HTR-8/SVneo (cell line): ENCODE data around the gene TIMM50.

Experiments used
- DNase-seq: peaks from one replicate; pipeline ENCODE4 v3.0.0; 2011; ENCODE audit warnings: low spot score, mixed read lengths; ENCODE audit not compliant: insufficient read length
- FAIRE-seq: peaks from 2 replicates; lab custom pipeline; 2011; peaks lifted over from hg19 to GRCh38; lab: Jason Lieb, UNC

TIMM50 gene

GRCh38 chr19:39520541-39521484 lies 40.2 kb downstream of the TIMM50 start:
- DNase-seq (no peak), FAIRE-seq (no peak)

GRCh38 chr19:39524495-39524894 lies 43.9 kb downstream of the TIMM50 start:
- no peak for DNase-seq
- no peak for FAIRE-seq

- DNase-seq (no peak), FAIRE-seq (no peak)
Measured at GRCh38 chr19:39525205-39525604, 44.6 kb downstream of the TIMM50 start.

- DNase-seq (no peak), FAIRE-seq (no peak)
Measured at GRCh38 chr19:39531834-39532232, 51.2 kb downstream of the TIMM50 start.

GRCh38 chr19:39532233-39533002 lies 51.8 kb downstream of the TIMM50 start, which contains the start of gene EID2B:
TSS of gene EID2B (minus strand) at chr19:39532852. CDS start at chr19:39532802, 50 bp downstream.
- FAIRE-seq (peak; percentile 86), DNase-seq (peak; percentile 98)

GRCh38 chr19:39533003-39533512 lies 52.4 kb downstream of the TIMM50 start:
- DNase-seq (no peak), FAIRE-seq (no peak)

- no peak for DNase-seq
- FAIRE-seq, result no peak
Measured at GRCh38 chr19:39533791-39534190, 53.2 kb downstream of the TIMM50 start.

GRCh38 chr19:39539165-39539517 lies 58.5 kb downstream of the TIMM50 start:
- FAIRE-seq (no peak), DNase-seq (no peak)

- FAIRE-seq, result peak; percentile 75
- peak; percentile 95 for DNase-seq
Measured at GRCh38 chr19:39539518-39540332, 59.1 kb downstream of the TIMM50 start, which contains the start of gene EID2. TSS of gene EID2 (minus strand) at chr19:39540161. CDS start at chr19:39540079, 82 bp downstream.

- no peak for FAIRE-seq
- no peak for DNase-seq
Measured at GRCh38 chr19:39540333-39540673, 59.7 kb downstream of the TIMM50 start.
